Activated gamma-delta T cell (primary cell): ENCODE data around the gene COX7C.
"Not testable (repeated sequence)": the region's sequence is repeated elsewhere in the genome, so short reads cannot be mapped to it uniquely, and the experiment has no call there.

Experiments used
- DNase-seq: peaks from one replicate; lab custom pipeline; 2025; lab: John Stamatoyannopoulos, UW
- total RNA-seq, 2 donors: gene quantifications; one replicate each; lab custom pipeline; 2026; lab: John Stamatoyannopoulos, UW

Gene COX7C, protein sequence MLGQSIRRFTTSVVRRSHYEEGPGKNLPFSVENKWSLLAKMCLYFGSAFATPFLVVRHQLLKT
- 140 to 148 reads per million in 2 donors for total RNA-seq

DNA sequence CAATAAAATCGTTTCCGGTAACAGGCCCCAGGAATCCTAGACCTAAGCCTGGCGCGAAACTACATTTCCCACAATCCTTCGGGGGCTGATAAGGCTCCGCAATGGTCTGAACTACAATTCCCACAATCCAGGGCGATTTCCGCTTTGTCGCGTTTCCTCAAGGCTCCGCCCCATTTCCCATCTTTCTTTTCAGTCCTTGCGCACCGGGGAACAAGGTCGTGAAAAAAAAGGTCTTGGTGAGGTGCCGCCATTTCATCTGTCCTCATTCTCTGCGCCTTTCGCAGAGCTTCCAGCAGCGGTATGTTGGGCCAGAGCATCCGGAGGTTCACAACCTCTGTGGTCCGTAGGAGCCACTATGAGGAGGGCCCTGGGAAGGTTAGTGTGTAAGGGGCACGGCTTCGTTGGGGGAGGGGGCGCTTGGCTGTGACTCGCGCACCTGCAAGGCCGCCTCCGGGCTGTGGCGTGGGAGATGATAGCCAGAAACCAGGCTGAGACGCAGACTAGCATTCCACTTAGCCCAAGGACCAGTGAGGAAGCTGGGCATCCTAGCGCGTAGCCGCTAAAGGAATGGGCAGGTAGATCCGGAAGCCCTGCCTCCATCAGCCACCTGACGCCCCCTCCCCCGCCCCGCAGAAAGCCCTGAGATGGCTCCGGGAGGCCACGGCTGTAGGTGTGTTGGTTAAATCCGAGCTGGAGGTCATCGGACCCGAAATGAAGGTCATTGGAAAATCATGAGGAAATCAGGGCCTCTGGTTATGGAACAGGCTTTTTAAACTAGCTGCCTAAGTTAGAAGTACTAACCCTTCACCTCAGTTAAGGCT, at the start of gene COX7C:
COX7C (plus strand) TSS at position 186 of the 821 bp plus-strand sequence; CDS start at position 301, 115 bp downstream.
- DNase-seq, result peak; percentile 29

DNA sequence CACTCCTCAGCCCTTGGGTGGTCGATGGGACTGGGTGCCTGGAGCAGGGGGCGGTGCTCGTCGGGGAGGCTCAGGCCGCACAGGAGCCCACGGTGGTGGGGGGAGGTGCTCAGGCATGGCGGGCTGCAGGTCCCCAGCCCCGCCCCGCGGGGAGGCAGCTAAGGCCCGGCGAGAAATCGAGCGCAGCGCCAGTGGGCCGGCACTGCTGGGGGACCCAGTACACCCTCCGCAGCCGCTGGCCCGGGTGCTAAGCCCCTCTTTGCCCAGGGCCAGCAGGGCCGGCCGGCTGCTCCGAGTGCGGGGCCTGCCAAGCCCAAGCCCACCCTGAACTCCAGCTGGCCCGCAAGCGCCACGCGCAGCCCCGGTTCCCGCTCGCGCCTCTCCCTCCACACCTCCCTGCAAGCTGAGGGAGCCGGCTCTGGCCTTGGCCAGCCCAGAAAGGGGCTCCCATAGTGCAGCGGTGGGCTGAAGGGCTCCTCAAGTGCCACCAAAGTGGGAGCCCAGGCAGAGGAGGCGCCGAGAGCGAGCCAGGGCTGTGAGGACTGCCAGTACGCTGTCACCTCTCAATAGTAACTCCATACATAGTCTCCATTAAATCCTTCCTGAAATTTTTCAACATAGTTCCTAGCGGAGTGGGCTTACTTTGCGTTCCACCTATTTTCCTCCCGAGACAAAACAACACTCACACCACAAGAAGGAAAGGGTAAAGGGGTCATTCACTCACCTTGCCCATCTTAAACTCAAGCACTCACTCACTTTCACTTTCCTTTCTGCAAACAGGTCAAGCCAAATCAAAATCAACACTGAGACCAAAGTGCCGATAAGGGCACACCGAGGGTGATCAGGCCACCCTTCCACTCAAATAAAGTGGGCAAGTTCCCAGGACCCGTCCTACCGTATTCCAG, 48.0 kb upstream of the COX7C start:
- not testable (repeated sequence) for DNase-seq

DNA sequence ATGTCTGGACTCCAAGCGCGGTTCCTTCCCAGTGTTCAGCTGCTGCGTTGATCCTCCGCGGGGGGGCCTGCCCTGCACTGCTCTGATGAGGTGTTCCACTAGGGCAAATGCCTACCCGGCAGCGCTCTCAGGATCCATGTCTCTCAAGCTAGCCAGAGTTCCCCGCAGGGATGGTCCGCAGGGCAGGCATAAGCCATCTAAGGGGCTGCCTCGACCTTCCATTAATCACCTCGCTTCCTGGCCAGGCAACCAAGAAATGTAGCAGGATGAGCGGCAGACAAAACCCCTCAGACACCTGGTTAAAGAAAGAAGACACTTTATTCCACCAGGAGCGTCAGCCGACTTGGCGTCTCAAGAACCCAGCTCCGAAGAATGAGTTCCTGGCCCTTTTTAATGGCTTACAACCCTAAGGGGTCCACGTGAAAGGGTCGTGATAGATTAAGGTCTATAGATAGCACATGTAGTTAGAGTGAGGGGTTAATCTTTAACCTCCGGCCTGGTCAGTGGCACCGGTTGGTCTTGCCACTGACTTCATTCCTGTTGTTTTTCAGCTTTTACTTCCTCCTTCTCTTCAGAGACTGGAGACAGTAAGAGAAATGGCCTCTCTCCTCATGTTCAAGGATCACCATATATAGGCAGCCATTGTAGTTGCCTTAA, 47.2 kb upstream of the COX7C start:
- no peak for DNase-seq

DNA sequence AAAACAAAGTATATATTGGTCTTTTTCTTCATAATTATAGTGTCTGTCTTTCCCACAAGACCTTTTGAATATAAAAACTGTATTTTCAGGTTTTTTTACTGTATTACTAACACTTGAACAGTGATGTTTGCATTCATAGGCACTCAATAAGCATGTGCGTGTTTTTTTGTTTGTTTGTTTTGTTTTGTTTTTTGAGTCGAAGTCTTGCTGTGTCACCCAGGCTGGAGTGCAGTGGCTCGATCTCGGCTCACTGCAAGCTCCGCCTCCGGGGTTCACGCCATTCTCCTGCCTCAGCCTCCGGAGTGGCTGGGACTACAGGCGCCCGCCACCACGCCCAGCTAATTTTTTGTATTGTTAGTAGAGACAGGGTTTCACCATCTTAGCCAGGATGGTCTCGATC, 46.6 kb upstream of the COX7C start:
- not testable (repeated sequence) for DNase-seq

DNA sequence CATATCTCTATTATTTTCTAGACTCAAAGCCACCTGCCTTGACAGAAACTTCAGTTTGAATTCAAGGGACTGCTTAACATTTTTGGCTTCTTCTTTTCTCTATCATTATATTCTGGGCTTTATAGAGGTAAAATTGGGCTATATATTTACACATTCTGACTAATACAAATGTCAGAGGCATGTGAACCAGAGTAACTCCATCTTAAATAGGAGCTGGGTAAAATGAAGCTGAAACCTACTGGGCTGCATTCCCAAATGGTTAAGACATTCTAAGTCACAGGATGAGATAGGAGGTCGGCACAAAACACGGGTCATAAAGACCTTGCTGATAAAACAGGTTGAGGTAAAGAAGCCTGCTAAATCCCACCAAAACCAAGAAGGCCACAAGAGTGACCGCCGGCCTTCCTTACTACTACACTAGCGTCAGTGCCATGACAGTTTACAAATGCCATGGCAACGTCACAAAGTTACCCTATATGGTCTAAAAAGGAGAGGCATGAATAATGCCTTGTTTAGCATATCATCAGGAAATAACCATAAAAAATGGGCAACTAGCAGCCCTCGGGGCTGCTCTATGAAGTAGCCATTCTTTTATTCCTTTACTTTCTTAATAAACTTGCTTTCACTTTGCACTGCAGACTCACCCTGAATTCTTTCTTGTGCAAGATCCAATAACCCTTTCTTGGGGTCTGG, 44.8 kb upstream of the COX7C start:
- DNase-seq, result no peak

DNA sequence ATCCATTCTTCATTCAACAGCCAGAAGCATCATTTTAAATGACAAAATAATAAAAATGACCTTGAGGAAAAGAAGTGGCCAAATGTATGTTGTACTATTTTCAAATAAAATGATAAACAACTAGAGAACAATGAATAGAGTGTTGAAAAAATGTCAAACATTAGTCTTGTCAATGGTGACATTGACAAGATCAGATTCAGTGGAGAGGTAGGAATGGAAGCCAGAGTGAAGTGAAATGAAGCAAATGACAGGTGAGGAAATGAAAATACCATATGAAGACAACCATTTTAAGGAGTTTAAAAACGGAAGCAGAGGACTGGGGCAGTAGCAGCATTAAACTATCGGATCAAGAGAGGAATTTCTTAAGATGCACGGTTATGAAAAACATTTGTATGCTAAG, 38.2 kb upstream of the COX7C start:
- no peak for DNase-seq

DNA sequence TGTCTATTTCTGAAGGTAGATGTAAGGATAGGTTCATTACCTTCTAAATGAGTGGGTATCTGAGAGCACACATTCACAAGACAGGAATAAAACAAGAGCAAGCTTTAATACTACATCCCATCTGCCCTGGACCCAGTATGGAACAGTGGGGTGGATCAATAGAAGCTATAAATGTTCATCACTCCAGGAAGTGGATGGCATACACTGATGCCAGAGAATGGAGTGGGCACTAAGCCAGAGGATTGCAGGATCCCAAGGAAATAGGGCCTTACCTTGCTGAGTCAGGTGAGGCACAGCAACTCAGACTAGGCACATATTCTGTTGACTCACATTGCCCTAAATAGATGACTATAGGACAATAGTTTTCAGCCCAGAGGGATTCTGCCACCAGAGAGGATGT, 21.3 kb upstream of the COX7C start:
- DNase-seq, result no peak

DNA sequence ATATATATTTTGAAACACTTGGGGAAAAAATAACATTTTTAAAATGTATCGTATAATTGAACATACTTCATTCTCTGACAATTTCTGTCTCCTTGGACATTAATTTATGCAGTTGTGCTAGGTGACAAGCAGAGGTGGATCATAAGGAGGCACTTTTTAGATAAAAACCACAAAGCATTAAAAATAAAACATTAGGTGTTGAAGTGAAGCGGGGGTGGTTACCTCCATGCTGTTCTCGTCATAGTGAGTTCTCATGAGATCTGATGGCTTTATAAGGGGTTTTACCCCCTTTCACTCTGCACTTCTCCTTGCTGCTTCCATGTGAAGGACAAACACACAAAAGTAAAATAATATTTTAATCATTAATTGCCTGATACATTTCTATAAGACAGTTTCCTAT, 11.9 kb upstream of the COX7C start:
- DNase-seq, result no peak

DNA sequence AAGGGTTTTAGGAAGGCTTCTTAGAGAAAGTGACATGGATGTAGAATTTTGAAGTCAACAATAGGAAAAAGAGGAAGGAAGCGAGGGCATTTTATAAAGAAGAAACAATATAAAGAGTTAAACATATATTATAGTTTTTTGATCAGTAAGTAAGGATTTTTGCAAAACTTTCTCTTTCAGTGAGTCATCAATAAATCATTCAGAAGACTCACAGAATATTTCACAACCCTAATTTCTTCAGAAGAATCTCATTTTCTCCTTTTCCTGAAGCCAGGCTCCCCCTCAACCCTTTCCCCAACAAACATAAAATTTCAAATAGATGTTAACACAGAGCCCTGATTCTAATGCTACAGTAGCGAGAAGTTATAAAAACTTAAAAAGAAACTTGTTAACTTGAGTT, 4.3 kb upstream of the COX7C start:
- no peak for DNase-seq

DNA sequence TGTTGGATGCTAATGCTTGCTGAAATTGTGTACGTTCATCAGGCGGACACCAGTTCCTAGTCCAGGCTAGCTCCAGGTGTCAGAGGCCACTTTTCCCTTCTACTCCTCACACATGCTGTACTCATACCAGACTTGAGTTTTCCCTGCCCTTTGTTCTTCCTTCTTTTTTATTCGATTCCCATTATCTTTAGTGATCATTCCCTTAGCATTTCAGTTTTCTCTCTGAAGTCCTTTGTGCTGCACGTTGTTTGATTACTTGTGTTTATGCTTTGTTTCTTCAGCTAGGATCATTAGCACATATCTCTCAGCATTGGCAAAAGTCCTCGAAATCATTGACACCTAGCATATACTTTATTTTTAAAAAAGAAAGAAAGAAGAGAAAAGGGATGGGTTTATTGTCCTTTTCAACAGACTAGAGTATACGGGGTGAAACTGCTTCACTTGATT, 409 bp upstream of the COX7C start:
- no peak for DNase-seq

DNA sequence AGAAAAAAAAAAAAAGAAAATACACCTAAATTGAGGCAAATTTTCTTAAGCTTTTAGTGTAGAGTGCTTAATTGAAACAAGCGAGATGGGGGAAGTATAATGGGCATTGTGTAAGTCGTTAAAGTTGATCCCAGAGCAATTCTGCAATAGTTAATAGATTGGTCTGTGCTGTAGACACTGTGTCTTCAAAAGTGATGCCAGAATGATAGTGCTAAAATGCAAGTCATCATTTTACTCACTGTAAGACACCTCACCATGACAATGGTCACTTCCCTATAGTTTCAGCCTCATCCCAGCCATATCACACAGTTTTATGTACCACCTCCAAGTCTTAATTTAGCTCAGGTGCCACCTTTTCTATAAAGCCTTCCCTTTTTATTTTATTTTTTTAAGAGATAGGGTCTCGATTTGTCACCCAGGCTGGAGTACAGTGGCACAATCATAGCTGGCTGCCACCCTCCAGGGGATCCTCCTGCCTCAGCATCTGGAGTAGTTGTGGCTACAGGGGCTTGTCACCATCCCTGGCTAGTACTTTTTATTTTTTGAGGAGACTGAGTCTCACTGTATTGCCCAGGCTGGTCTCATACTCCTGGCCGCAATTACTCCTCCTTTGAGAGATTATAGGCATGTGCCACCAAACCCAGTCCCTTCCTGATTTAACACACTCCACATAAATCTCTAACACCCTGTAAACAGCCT, 6.2 kb downstream of the COX7C start:
- no peak for DNase-seq

DNA sequence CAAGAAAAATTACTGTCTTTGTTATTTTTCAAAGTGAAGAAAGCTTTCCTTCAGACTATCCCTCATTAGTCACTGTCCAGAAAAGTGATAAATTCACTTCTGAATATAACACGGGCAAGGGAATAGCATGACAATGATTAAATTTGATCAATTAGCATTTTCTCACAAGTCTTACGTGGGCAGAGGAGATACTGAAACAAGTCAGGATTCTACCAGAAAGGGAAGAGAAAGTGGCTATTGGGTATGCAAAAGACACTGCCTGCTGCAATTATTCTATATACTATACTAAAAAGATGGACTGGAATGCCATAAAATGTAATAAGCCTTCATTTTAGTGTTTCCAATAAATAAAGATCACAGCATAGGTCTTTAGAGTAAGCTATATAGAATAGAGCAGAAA, 7.4 kb downstream of the COX7C start:
- DNase-seq, result no peak

DNA sequence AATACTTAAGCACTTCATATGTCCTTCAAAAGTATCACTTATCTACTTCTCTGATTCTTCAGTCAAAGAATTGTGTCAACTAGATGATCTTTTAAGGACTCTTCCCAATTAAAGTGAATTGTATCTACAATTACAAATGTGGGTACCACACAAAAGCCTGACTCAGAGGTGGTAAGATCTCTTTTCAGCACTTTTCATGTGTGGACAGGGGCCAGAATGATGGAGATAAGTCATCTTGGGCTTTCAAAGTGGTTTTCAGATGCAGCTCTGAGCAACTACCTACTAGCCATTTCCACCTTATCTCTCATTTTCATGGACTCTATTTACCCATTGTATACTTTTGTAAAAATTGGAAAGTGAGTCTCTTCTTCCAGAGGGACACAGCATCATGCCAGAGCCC, 8.4 kb downstream of the COX7C start:
- DNase-seq, result no peak

DNA sequence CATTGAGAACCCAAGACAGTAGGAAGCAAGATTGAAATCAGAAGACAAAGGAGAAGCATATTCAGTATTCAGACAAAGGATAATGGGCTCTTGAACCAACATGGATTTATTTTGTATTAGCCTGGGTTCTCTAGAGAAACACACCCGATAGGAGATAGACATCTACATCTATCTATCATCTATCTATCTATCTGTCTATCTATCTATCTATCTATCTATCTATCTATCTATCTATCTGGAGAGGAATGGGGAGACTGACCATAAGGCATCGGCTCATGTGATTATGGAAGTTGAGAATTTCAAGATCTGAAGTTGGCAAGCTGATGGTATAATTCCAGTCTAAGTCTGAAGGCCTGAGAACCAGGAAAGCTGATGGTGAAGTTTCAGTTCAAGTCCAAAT, 13.4 kb downstream of the COX7C start:
- no peak for DNase-seq

DNA sequence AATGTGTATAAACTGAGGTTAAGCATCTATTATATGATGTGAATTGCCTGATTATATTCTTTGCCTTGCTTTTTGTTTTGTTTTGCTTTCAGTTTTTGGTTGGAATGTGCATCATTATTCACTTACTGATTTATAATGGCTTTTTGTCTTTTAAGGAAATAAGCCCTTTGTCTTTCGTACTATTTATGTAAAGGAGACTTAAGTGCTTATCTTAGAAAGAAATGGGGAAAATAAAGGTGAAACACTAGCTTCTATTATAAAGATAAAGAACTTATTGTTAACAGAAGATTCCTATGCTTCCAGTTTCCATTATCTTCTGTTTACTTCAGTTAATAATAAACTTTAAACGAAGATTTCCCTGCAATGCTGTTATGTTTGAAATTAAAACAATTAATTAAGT, 23.3 kb downstream of the COX7C start:
- no peak for DNase-seq

DNA sequence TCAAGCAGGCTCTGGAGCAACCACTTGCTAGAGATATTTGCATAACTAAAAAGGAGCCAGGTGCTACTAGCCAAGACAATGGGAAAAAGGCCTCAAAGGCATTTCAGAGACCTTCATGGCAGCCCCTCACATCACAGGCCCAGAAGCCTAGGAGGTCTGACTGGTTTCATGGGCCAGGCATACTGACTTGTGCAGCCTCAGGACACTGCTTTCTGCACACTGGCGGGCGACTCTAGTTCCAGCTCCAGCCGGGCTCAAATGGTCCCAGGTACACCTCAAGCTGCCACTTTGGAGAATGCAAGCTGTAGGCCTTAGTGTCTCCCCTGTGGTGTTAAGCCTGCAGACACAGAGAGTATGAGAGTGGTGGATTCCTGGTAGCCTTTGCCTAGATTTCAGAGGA, 27.1 kb downstream of the COX7C start:
- no peak for DNase-seq

DNA sequence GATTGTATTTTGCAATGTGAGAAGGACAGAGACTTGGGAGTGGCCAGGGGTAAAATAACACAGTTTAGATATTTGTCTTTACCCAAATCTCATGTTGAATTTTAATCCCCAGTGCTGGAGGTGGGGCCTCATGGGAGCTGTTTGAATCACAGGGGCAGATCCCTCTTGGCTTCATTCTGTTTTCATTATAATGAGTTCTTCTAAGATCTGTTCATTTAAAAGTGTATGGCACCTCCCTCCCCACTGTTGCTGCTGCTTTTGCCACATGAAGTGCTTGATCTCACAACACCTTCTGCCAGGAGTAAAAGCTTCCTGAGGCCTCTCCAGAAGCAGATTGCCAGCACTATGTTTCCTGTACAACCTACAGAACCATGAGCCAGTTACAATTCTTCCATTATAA, 28.1 kb downstream of the COX7C start:
- DNase-seq, result no peak

DNA sequence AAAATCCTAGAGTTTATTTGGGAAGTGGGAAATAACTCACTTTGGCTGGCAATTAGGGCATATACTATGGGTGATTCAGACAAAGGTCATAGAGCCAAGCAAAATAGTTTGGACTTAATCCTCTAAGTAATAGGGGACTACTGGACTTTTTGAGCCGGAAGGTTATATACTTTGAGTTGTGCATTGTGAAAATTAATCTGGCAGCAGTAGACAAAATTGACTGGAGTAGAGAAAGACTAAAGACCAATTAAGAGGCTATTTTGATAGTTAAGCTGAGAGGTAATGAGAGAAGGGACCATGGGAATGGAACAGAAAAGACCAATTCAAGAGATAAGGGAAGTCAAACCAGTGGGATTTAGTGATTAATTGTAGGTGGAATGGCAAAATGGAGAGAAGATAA, 28.9 kb downstream of the COX7C start:
- no peak for DNase-seq

DNA sequence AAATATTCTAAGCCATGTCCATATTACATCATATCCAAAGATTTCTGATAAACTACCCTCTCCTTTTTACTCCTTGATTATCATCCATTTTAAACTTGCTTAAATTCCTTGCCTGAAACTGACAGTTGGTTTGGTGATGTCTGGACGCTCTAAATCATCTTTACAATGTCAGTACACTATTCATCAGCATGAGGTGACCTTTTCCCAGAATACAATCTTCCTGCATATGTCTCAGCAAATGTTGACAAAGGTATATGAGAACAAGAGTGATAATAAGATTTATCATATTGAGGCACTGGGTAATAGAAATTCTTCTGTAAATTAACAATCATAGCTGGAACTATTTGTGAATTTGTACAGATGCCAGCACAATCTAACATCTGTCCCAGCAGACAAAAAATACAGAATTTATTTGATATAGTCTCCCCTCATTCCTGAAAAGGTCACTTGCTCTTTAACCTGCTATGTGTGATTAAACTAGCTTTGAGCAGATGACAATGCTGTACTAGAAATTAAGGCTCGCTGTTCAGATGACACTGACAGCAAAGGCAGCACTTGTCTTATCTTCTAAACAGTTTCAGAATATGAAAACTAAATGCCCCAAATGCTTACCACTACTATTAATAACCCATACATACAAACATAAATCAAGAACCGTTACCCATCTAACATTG, 32.2 kb downstream of the COX7C start:
- DNase-seq, result no peak

DNA sequence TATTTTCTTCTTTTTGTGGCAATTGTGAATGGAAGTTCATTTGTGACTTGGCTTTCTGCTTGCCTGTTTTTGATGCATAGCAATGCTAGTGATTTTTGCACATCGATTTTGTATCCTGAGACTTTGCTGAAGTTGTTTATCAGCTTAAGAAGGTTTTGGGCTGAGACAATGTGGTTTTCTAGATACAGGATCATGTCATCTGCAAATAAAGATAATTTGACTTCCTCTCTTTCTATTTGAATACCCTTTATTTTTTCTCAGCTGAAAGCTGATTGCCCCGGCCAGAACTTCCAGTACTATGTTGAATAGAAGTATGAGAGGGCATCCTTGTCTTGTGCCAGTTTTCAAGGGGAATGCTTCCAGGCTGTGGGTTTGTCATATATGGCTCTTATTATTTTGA, 43.0 kb downstream of the COX7C start:
- DNase-seq, result not testable (repeated sequence)
